GM12873 (cell line): ENCODE data around the gene ADGRL4.

Experiments
- TF ChIP-seq, protein P1 (sequence below): IDR thresholded peaks from 2 replicates; pipeline ENCODE4 v1.5.1; 2012; ENCODE audit warnings: low read depth, mild to moderate bottlenecking, moderate library complexity, low read length, control low read depth; ENCODE audit not compliant: insufficient read depth; ENCODE audit errors: missing control alignments

The ADGRL4 gene

DNA sequence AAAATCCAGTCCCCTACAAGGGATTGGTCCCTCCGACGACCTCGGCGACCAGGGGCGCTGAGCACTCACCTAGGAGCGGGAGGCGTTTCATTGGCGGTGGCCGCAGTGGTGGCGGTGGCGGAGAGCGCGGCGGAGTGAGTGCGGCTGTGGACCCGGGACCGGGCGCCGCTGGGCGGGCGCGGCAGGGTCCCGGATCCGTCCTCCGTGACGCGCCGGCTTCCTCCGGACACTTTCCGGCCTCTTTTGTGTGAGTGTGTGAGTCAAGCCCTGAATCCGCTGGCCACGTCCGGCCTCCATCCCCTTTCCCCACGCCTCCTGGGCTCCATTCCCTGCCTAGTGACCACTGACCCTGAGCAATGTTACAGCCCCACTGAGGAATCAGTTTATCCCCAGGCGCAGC is at the start of gene ADGRL4:
Gene ADGRL4, minus strand, starts transcription at position 167 of the 400 bp plus-strand sequence. Its CDS starts 76 bp downstream, at position 91.
- TF ChIP-seq, protein P1, sequence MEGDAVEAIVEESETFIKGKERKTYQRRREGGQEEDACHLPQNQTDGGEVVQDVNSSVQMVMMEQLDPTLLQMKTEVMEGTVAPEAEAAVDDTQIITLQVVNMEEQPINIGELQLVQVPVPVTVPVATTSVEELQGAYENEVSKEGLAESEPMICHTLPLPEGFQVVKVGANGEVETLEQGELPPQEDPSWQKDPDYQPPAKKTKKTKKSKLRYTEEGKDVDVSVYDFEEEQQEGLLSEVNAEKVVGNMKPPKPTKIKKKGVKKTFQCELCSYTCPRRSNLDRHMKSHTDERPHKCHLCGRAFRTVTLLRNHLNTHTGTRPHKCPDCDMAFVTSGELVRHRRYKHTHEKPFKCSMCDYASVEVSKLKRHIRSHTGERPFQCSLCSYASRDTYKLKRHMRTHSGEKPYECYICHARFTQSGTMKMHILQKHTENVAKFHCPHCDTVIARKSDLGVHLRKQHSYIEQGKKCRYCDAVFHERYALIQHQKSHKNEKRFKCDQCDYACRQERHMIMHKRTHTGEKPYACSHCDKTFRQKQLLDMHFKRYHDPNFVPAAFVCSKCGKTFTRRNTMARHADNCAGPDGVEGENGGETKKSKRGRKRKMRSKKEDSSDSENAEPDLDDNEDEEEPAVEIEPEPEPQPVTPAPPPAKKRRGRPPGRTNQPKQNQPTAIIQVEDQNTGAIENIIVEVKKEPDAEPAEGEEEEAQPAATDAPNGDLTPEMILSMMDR = no peak

DNA sequence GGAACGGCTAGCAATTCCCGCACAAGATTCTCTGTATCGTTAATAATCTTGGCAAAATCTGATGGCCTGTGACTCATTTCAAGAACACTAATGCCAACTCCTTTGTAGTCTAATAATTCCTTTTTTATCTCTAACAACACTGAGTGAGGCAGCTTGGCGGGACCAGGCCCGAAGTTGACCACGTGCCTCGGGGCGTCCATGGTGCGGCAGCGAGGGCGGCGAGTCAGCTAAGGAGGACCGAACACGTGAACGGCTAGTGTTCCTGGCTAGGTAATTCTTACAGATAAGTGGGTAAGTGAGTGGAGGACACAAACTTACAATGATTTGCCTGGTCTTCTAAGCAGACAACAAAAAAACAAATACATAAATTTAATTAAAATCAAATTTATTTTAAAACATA is 49.3 kb upstream of the ADGRL4 start:
- TF ChIP-seq, protein P1 = no peak

DNA sequence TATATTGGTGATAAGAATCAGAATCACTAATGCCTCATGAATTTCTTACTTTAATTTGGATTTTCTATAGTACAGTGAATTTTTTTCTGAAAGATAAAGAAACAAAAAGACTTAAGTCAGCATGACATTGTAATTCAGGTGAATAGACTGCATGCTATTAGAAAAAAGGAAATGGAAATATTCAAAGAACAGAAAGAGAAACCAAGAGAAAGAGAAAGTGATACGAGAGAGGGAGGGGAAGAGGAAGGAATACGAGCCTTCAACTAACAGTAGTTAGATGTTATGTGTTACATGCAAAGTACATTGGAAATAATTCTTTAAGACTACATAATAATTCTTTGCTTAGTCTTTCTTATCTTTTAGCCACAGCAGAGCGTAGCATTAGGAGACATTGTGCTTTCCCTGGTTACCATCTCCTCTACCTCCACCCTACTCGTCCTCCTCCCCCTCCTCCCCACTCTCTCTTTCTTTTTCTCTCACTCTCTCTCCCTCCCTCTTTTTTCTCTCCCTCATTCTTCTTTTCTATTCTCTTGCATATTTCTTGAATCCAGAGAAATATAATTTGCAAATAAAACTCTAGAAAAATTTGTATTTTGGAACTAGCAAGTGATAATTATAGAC is 46.4 kb upstream of the ADGRL4 start:
- TF ChIP-seq, protein P1 = no peak

DNA sequence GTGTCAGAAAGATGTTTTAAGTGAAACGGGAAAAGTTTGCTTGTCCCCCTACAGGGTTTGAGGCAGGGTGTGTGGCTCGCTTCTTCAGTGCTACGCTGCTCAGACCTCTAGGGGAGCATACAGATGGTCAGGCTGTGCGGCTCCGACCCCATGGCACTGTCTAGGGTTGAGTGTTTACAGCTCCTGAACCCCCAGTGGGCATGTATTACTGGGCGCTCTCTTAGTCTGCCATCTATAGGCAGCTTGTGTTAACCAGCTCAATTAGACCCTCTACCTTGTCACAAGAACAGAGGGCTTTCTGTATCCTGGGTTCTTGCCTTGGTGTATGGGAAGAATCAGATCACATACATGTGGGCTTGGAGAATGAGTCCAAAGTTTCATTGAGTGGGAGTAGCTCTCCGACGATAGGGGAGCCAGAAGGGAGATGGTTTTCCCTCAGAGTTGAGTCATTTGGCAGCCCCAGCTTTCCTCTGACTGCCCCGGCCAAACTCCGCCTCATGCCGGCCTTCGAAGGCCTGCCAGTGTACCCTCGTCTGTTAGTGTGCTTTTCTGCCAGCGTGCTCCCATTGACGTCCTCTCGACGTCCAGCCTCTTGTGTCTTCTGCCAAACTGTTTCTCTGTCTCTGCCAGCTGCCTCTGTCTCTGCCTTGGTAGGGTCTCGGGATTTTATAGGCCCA is 38.6 kb upstream of the ADGRL4 start:
- TF ChIP-seq, protein P1 = no peak

DNA sequence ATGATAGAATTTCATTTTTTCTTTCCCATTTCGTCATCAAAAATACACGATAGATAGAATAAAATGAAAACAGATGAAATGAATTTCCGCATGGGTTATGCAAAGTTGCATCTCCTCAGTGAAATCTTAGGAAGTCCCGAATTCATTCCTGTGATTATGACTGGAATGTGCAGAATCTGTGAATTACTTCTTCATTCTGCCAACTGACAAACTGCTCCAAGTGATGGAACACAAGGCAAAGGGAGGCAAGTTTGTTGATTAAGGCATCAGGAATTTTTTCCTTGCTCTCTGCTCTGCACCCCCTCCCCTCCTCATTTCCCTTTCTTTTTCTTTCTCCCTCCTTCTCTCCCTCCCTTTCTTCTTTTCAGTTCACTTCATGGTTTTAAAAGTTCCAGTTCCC is 37.0 kb upstream of the ADGRL4 start:
- TF ChIP-seq, protein P1 = no peak

DNA sequence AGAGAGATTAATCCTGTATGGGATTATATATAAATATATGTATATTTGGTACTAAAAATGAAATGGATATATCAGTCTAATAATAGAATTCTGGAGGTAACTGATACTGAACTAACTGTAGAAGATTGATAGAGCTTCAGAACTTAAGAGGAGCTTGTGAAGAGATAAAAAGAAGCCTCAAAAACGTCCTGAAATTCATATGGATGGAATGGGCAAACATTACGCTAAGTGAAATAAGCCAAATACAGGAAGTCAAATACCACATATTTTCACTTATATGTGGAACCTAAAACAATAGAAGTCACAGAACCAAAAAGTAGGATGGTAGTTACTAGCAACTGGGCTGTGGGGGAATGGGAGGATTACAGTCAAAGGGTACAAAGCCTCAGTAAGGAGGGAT is 36.0 kb upstream of the ADGRL4 start:
- TF ChIP-seq, protein P1 = no peak

DNA sequence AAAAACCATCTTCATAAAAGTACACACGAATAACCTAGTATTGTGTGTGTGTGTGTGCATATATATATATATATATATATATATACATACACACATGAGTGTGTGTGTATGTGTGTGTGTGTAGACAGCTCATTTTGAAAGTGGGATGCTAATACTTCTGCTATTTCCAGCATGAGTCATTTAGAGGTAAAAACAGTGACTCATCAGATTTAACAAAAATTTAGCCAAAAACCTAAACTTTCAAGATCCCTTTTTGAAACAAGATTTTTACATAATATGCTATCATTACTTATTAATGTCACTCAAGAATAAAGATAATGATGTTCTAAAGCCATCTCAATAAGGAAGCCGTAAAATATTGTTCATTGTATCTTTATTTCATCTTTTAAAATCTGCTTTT is 35.6 kb upstream of the ADGRL4 start:
- TF ChIP-seq, protein P1 = no peak
